HTR-8/SVneo (cell line): ENCODE data around the gene TRIML2.

Source experiments
- DNase-seq: peaks from one replicate; pipeline ENCODE4 v3.0.0; 2011; ENCODE audit warnings: low spot score, mixed read lengths; ENCODE audit not compliant: insufficient read length
- FAIRE-seq: peaks from 2 replicates; lab custom pipeline; 2011; peaks lifted over from hg19 to GRCh38; lab: Jason Lieb, UNC

The TRIML2 gene

GRCh38 chr4:188109157-188109755 is at the start of gene TRIML2:
Gene TRIML2, minus strand, starts transcription at chr4:188109603. Its CDS starts 4,235 bp downstream, at chr4:188105368.
- FAIRE-seq (no peak), DNase-seq (no peak)

- no peak for DNase-seq
- FAIRE-seq = no peak
Observed at GRCh38 chr4:188158336-188158735, 48.9 kb upstream of the TRIML2 start.

- FAIRE-seq (no peak), DNase-seq (no peak)
Observed at GRCh38 chr4:188154668-188155405, 45.4 kb upstream of the TRIML2 start.

GRCh38 chr4:188147776-188148175 is 38.4 kb upstream of the TRIML2 start:
- DNase-seq (no peak), FAIRE-seq (no peak)

GRCh38 chr4:188147176-188147575 is 37.8 kb upstream of the TRIML2 start:
- FAIRE-seq = no peak
- DNase-seq = no peak

GRCh38 chr4:188146618-188147017 is 37.2 kb upstream of the TRIML2 start:
- DNase-seq (no peak), FAIRE-seq (no peak)

GRCh38 chr4:188145601-188146000 is 36.2 kb upstream of the TRIML2 start:
- no peak for DNase-seq
- no peak for FAIRE-seq

GRCh38 chr4:188143731-188144130 is 34.3 kb upstream of the TRIML2 start:
- FAIRE-seq (no peak), DNase-seq (no peak)

GRCh38 chr4:188139671-188140070 is 30.3 kb upstream of the TRIML2 start:
- FAIRE-seq = no peak
- DNase-seq = no peak

GRCh38 chr4:188139141-188139540 is 29.7 kb upstream of the TRIML2 start, which contains the start of gene TRIML1:
Gene TRIML1, plus strand, starts transcription at chr4:188139441. Its CDS starts 118 bp downstream, at chr4:188139559.
- DNase-seq = no peak
- no peak for FAIRE-seq

GRCh38 chr4:188138227-188138626 is 28.8 kb upstream of the TRIML2 start:
- FAIRE-seq = no peak

GRCh38 chr4:188132232-188132631 is 22.8 kb upstream of the TRIML2 start:
- FAIRE-seq (no peak), DNase-seq (no peak)

More at GRCh38 chr4:188138227-188138626, 28.8 kb upstream of the TRIML2 start:
- no peak for DNase-seq

GRCh38 chr4:188130355-188130754 is 21.0 kb upstream of the TRIML2 start:
- DNase-seq (no peak), FAIRE-seq (no peak)

GRCh38 chr4:188127214-188127874 is 17.9 kb upstream of the TRIML2 start:
- FAIRE-seq (peak; percentile 96), DNase-seq (peak; percentile 81)

- no peak for FAIRE-seq
Observed at GRCh38 chr4:188121530-188121929, 12.1 kb upstream of the TRIML2 start.

GRCh38 chr4:188117631-188118324 is 8.4 kb upstream of the TRIML2 start:
- DNase-seq = no peak
- FAIRE-seq = peak; percentile 9

More at GRCh38 chr4:188121530-188121929, 12.1 kb upstream of the TRIML2 start:
- no peak for DNase-seq

- FAIRE-seq (peak; percentile 88), DNase-seq (no peak)
Observed at GRCh38 chr4:188113156-188113555, 3.8 kb upstream of the TRIML2 start.

GRCh38 chr4:188111955-188112354 is 2.6 kb upstream of the TRIML2 start:
- DNase-seq = no peak
- no peak for FAIRE-seq

GRCh38 chr4:188110741-188111471 is 1.5 kb upstream of the TRIML2 start:
- peak; percentile 49 for FAIRE-seq
- DNase-seq = peak; percentile 48

- DNase-seq (peak; percentile 40), FAIRE-seq (no peak)
Observed at GRCh38 chr4:188110036-188110435, 633 bp upstream of the TRIML2 start.
